T47D (cell line): ENCODE results near the gene SLC6A19.

Experiments
- DNase-seq, 2 experiments: peaks; one replicate each; pipeline versions ENCODE4 v3.0.0 to v3.0.0-alpha.2; 2011 to 2012; ENCODE audit warnings: low read depth in 1 of 2, low spot score in 1 of 2
- JUND ChIP-seq: IDR thresholded peaks from 2 replicates; pipeline ENCODE4 v1.6.1; 2012; ENCODE audit warnings: low read depth
- in situ Hi-C: cut with HindIII; loops from 2 replicates; pipeline ENCODE4 v1.10.0; 2016; ENCODE audit warnings: low sequenced_read_pairs, low pct_unique_long_range_greater_than_20kb

Gene SLC6A19

GRCh38 chr5:1272201-1272600 lies 70.8 kb downstream of the SLC6A19 start:
- no peak for DNase-seq
- TF ChIP-seq JUND: no peak
- in situ Hi-C loops: no loop called here

GRCh38 chr5:1273745-1274144 lies 72.3 kb downstream of the SLC6A19 start:
- in situ Hi-C loops: no loop called here
- TF ChIP-seq JUND: no peak
- no peak for DNase-seq

- no peak for TF ChIP-seq JUND
- in situ Hi-C loops: no loop called here
- DNase-seq: no peak
Measured at GRCh38 chr5:1274471-1274870, 73.1 kb downstream of the SLC6A19 start.
